K562 (cell line): ENCODE data around the gene FAAH. TPM values are rescaled to one million over a fixed set of nuclear protein-coding genes. Genes with fewer than 3 reads are reported as not detected.

Experiments used
- BRCA1 ChIP-seq, 2 experiments: fragments of 450-650 bp in 1 of 2; sonication (generic) in 1 of 2; formaldehyde crosslinking in 1 of 2; IDR thresholded peaks; 2 replicates each; pipeline versions ENCODE4 v1.5.0 to v1.6.1; 2017 to 2020; ENCODE audit warnings: mild to moderate bottlenecking in 1 of 2, missing genetic modification reagents in 1 of 2
- C11orf30 ChIP-seq: fragments of 450-650 bp; IDR thresholded peaks from 2 replicates; pipeline ENCODE4 v1.6.1; 2016; ENCODE audit warnings: low read depth, mild to moderate bottlenecking
- CXXC5 ChIP-seq: fragments of 250-450 bp; sonication (Bioruptor Pico); IDR thresholded peaks from 2 replicates; pipeline ENCODE4 v1.8.0; 2022; ENCODE audit warnings: inconsistent platforms, mild to moderate bottlenecking, moderate library complexity
- FOSL1 ChIP-seq: fragments of 200-800 bp; sonication (Bioruptor generic); conservative IDR thresholded peaks from 2 replicates; pipeline ENCODE4 v1.6.1; 2016; ENCODE audit warnings: missing genetic modification characterization, missing compliant biosample characterization
- GMEB1 ChIP-seq: fragments of 250-450 bp; sonication (Bioruptor Pico); IDR thresholded peaks from 2 replicates; pipeline ENCODE4 v1.4.0; 2020; ENCODE audit warnings: mild to moderate bottlenecking
- HBP1 ChIP-seq: fragments of 450-650 bp; formaldehyde crosslinking; IDR thresholded peaks from 2 replicates; pipeline ENCODE4 v1.4.0; 2022; ENCODE audit warnings: missing genetic modification characterization
- HDAC8 ChIP-seq: fragments of 450-650 bp; IDR thresholded peaks from 2 replicates; pipeline ENCODE4 v1.6.1; 2016; ENCODE audit warnings: mild to moderate bottlenecking, missing genetic modification characterization, moderate library complexity, missing compliant biosample characterization
- HLTF ChIP-seq: fragments of 450-650 bp; IDR thresholded peaks from 2 replicates; pipeline ENCODE4 v1.6.1; 2016
- MAFG ChIP-seq: fragments of 450-650 bp; conservative IDR thresholded peaks from 2 replicates; pipeline ENCODE4 v1.6.1; 2016; ENCODE audit warnings: missing genetic modification characterization, missing compliant biosample characterization
- MCM3 ChIP-seq: fragments of 450-650 bp; IDR thresholded peaks from 2 replicates; pipeline ENCODE4 v1.6.1; 2016
- MEF2A ChIP-seq: IDR thresholded peaks from 2 replicates; pipeline ENCODE4 v1.6.1; 2011; ENCODE audit warnings: low read depth, mild to moderate bottlenecking, low read length, moderate library complexity; ENCODE audit not compliant: control insufficient read depth
- MEF2D ChIP-seq: conservative IDR thresholded peaks from 2 replicates; pipeline ENCODE4 v1.6.1; 2016; ENCODE audit warnings: low read depth, missing genetic modification characterization, missing compliant biosample characterization
- NFE2 ChIP-seq: IDR thresholded peaks from 2 replicates; pipeline ENCODE4 v1.6.1; 2014; ENCODE audit warnings: antibody characterized with exemption, low read depth
- PKNOX1 ChIP-seq: fragments of 450-650 bp; IDR thresholded peaks from 2 replicates; pipeline ENCODE4 v1.6.1; 2016
- POLR3A ChIP-seq: IDR thresholded peaks from 2 replicates; pipeline ENCODE4 v1.6.1; 2011; ENCODE audit warnings: borderline replicate concordance, mild to moderate bottlenecking, moderate library complexity; ENCODE audit not compliant: insufficient read length, insufficient read depth; ENCODE audit errors: extremely low read depth
- RFX5 ChIP-seq: IDR thresholded peaks from 2 replicates; pipeline ENCODE4 v1.6.1; 2011; ENCODE audit warnings: low read depth, mild to moderate bottlenecking, improper control_type of control experiment, low read length
- SETDB1 ChIP-seq: IDR thresholded peaks from one replicate; pipeline ENCODE4 v1.6.1; 2012; ENCODE audit warnings: low read length, control low read depth, inconsistent platforms
- SLC30A9 ChIP-seq: fragments of 250-450 bp; sonication (Bioruptor Pico); IDR thresholded peaks from 2 replicates; pipeline ENCODE4 v1.8.0; 2022; ENCODE audit warnings: mild to moderate bottlenecking, moderate library complexity
- SOX6 ChIP-seq: fragments of 450-650 bp; IDR thresholded peaks from 2 replicates; pipeline ENCODE4 v1.6.1; 2014; ENCODE audit warnings: mild to moderate bottlenecking
- SREBF2 ChIP-seq: sonication (generic); formaldehyde crosslinking; IDR thresholded peaks from 2 replicates; pipeline ENCODE4 v1.4.0; 2020; ENCODE audit warnings: mild to moderate bottlenecking, missing genetic modification reagents
- TAL1 ChIP-seq: fragments of 450-650 bp; IDR thresholded peaks from 2 replicates; pipeline ENCODE4 v1.6.1; 2016; ENCODE audit warnings: mild to moderate bottlenecking
- TBL1XR1 ChIP-seq, 2 experiments: IDR thresholded peaks; 2 replicates each; pipeline ENCODE4 v1.6.1; 2012; ENCODE audit warnings: improper control_type of control experiment in 2 of 2, low read length in 2 of 2, mild to moderate bottlenecking in 1 of 2
- TOE1 ChIP-seq, 2 experiments: fragments of 450-650 bp in 1 of 2; sonication (generic) in 1 of 2; formaldehyde crosslinking in 1 of 2; IDR thresholded peaks; 2 replicates each; pipeline versions ENCODE4 v1.7.1 to v1.8.0; 2016 to 2022; ENCODE audit warnings: borderline replicate concordance in 2 of 2, mild to moderate bottlenecking in 2 of 2, antibody characterized with exemption in 1 of 2, inconsistent platforms in 1 of 2, low read depth in 1 of 2, missing genetic modification reagents in 1 of 2, moderate library complexity in 1 of 2
- XRCC4 ChIP-seq: IDR thresholded peaks from one replicate; pipeline ENCODE4 v1.6.1; 2011; ENCODE audit not compliant: insufficient read depth, insufficient read length; ENCODE audit errors: extremely low read depth
- ZNF23 ChIP-seq: fragments of 250-450 bp; sonication (Bioruptor Pico); IDR thresholded peaks from 2 replicates; pipeline ENCODE4 v1.4.0; 2020; ENCODE audit warnings: mild to moderate bottlenecking
- ZNF511 ChIP-seq: sonication (generic); formaldehyde crosslinking; IDR thresholded peaks from 2 replicates; pipeline ENCODE4 v1.8.0; 2022; ENCODE audit warnings: mild to moderate bottlenecking, missing genetic modification reagents
- ZNF766 ChIP-seq: fragments of 200-800 bp; sonication (Bioruptor generic); conservative IDR thresholded peaks from 2 replicates; pipeline ENCODE4 v1.6.1; 2016; ENCODE audit warnings: missing genetic modification characterization, missing compliant biosample characterization
- polyA plus RNA-seq, 8 experiments: library from polyadenylated mRNA; depleted of rRNA in 4 of 8; stranded (reverse) in 5 of 8; unstranded in 3 of 8; fragments of >200 nt; fragmentation: Nextera tagmentation in 2 of 8; fragmentation: Illumina TruSeq in 1 of 8; extraction: Ambion mirVana in 2 of 8; extraction: Trizol in 1 of 8; gene quantifications; 2 replicates each; pipeline versions ENCODE4 v1.2.1 to v1.2.3, GENCODE V29; 2011 to 2014; ENCODE audit warnings: inconsistent platforms in 1 of 8, missing spikeins in 1 of 8
- total RNA-seq, 7 experiments: library from RNA; depleted of rRNA in 6 of 7; stranded (reverse); fragments of >200 nt in 6 of 7; fragmentation: Illumina TruSeq in 2 of 7; extraction: Trizol in 2 of 7; gene quantifications; 2 replicates each; pipeline versions ENCODE4 v1.2.1 to v1.2.3, GENCODE V29; 2011 to 2021; ENCODE audit warnings: low replicate concordance in 1 of 7

FAAH gene
- total and polyA plus RNA-seq, 9 of the 15 experiments (the other 6 are each of a cell fraction or from before 2014, with no cell fraction given) = 0.06 to 1.1 (median 0.32) TPM

GRCh38 chr1:46370214-46370633 is 23.9 kb upstream of the FAAH start (continued):
- TF ChIP-seq XRCC4 (no peak), ZNF511 (CRISPR knock-in tag) (no peak; the same call in 1 of the 2 replicates), RFX5 (no peak), ZNF23 (CRISPR knock-in tag) (no peak), NFE2 (0 out of 2 replicates have a peak, but pooled peaks have one; percentile 0), SREBF2 (CRISPR knock-in tag) (no peak), GMEB1 (no peak), PKNOX1 (peak; percentile 42; the same call in 1 of the 2 replicates), SLC30A9 (CRISPR knock-in tag) (no peak), BRCA1 (IDR thresholded peaks at IDR 0.05) (no peak), BRCA1 (CRISPR knock-in tag; IDR thresholded peaks at IDR 0.05) (no peak), MEF2D (no peak), CXXC5 (CRISPR knock-in tag) (no peak), ZNF766 (CRISPR knock-in tag) (peak; percentile 76), MAFG (tag) (no peak), POLR3A (no peak), HLTF (no peak), MCM3 (no peak), TOE1 (IDR thresholded peaks at IDR 0.05; ENCODE audit: borderline replicate concordance) (peak; percentile 82; the same call in 1 of the 2 replicates), TOE1 (CRISPR knock-in tag; IDR thresholded peaks at IDR 0.05; ENCODE audit: borderline replicate concordance, low read depth) (no peak), HDAC8 (tag) (no peak), C11orf30 (no peak), MEF2A (no peak), SOX6 (0 out of 2 replicates have a peak, but pooled peaks have one; percentile 43), TBL1XR1 (IDR thresholded peaks at IDR 0.05; ENCODE audit: low read length in 2 of 2) (no peak), TAL1 (peak; percentile 32; the same call in 1 of the 2 replicates), SETDB1 (peak; percentile 78), FOSL1 (tag) (peak; percentile 73), HBP1 (CRISPR knock-in tag) (no peak)
